H54 (cell line): ENCODE results near the gene MCAM.

Source experiments
- DNase-seq: peaks from one replicate; pipeline ENCODE4 v3.0.0; 2011; ENCODE audit warnings: low spot score, mixed read lengths; ENCODE audit not compliant: insufficient read length
- FAIRE-seq: peaks from 3 replicates; lab custom pipeline; 2011; peaks lifted over from hg19 to GRCh38; lab: Jason Lieb, UNC
- POLR2A ChIP-seq: IDR thresholded peaks from 2 replicates; pipeline ENCODE4 v1.6.1; 2011; ENCODE audit warnings: low read depth, mild to moderate bottlenecking, low read length

The MCAM gene

GRCh38 chr11:119355091-119355843, 38.3 kb upstream of the MCAM start:
- no peak for FAIRE-seq
- TF ChIP-seq POLR2A, result no peak
- DNase-seq, result no peak

GRCh38 chr11:119352857-119353260, 35.9 kb upstream of the MCAM start:
- no peak for DNase-seq
- TF ChIP-seq POLR2A, result no peak

GRCh38 chr11:119351232-119351631, 34.3 kb upstream of the MCAM start:
- no peak for FAIRE-seq

More at GRCh38 chr11:119352857-119353260, 35.9 kb upstream of the MCAM start:
- no peak for FAIRE-seq

GRCh38 chr11:119350302-119350701, 33.4 kb upstream of the MCAM start:
- no peak for TF ChIP-seq POLR2A
- DNase-seq (no peak), FAIRE-seq (no peak)

More at GRCh38 chr11:119351232-119351631, 34.3 kb upstream of the MCAM start:
- no peak for DNase-seq
- TF ChIP-seq POLR2A, result no peak

GRCh38 chr11:119347940-119348605, 31.1 kb upstream of the MCAM start:
- DNase-seq, result no peak
- FAIRE-seq, result no peak
- TF ChIP-seq POLR2A, result no peak

GRCh38 chr11:119347242-119347641, 30.3 kb upstream of the MCAM start:
- FAIRE-seq, result no peak
- no peak for DNase-seq
- TF ChIP-seq POLR2A, result no peak

GRCh38 chr11:119346605-119347004, 29.7 kb upstream of the MCAM start, which contains the start of gene MFRP:
Gene MFRP (minus strand): TSS chr11:119346705. CDS start chr11:119346513, 192 bp downstream.
- FAIRE-seq (no peak), DNase-seq (no peak)
- no peak for TF ChIP-seq POLR2A

- no peak for TF ChIP-seq POLR2A
- no peak for FAIRE-seq
- no peak for DNase-seq
Observed at GRCh38 chr11:119345685-119346084, 28.8 kb upstream of the MCAM start.

GRCh38 chr11:119344291-119345010, 27.5 kb upstream of the MCAM start:
- FAIRE-seq (no peak), DNase-seq (no peak)
- TF ChIP-seq POLR2A, result no peak

- DNase-seq (no peak), FAIRE-seq (no peak)
- no peak for TF ChIP-seq POLR2A
Observed at GRCh38 chr11:119343726-119344125, 26.8 kb upstream of the MCAM start.

- DNase-seq (no peak), FAIRE-seq (no peak)
- no peak for TF ChIP-seq POLR2A
Observed at GRCh38 chr11:119342362-119343130, 25.6 kb upstream of the MCAM start.

GRCh38 chr11:119342023-119342300, 25.0 kb upstream of the MCAM start:
- FAIRE-seq, result no peak
- DNase-seq, result no peak
- no peak for TF ChIP-seq POLR2A

- FAIRE-seq, result no peak
- DNase-seq, result no peak
- TF ChIP-seq POLR2A, result no peak
Observed at GRCh38 chr11:119341222-119342022, 24.5 kb upstream of the MCAM start.
